ENCODE data around the gene GPR42.

DNA sequence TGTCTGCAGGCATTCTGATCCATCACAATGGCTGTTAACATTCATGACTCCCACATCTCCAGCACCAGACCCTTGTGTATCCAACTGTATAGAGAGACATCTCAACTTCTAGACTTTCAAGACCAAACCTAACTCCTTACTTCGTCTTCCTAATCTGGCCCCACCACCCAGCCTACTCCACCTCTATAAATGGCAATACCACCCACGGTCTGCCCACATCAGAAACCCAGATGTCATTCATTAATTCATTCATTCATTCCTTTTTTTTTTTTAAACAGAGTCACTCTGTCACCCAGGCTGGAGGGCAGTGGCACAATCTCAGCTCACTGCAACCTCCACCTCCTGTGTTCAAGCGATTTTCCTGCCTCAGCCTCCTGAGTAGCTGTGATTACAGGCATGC lies 10.4 kb downstream of the GPR42 start:
- TF ChIP-seq POLR2A (IDR thresholded peaks at IDR 0.05; ENCODE audit: low read depth, low read length) (no peak), MAFK (IDR thresholded peaks at IDR 0.05; ENCODE audit: low read depth, low read length) (no peak)
- TF ChIP-seq, protein P1, sequence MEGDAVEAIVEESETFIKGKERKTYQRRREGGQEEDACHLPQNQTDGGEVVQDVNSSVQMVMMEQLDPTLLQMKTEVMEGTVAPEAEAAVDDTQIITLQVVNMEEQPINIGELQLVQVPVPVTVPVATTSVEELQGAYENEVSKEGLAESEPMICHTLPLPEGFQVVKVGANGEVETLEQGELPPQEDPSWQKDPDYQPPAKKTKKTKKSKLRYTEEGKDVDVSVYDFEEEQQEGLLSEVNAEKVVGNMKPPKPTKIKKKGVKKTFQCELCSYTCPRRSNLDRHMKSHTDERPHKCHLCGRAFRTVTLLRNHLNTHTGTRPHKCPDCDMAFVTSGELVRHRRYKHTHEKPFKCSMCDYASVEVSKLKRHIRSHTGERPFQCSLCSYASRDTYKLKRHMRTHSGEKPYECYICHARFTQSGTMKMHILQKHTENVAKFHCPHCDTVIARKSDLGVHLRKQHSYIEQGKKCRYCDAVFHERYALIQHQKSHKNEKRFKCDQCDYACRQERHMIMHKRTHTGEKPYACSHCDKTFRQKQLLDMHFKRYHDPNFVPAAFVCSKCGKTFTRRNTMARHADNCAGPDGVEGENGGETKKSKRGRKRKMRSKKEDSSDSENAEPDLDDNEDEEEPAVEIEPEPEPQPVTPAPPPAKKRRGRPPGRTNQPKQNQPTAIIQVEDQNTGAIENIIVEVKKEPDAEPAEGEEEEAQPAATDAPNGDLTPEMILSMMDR (conservative IDR thresholded peaks at IDR 0.05; ENCODE audit: low read depth, low read length) = no peak
- TF ChIP-seq, protein P2, sequence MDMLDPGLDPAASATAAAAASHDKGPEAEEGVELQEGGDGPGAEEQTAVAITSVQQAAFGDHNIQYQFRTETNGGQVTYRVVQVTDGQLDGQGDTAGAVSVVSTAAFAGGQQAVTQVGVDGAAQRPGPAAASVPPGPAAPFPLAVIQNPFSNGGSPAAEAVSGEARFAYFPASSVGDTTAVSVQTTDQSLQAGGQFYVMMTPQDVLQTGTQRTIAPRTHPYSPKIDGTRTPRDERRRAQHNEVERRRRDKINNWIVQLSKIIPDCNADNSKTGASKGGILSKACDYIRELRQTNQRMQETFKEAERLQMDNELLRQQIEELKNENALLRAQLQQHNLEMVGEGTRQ (IDR thresholded peaks at IDR 0.05; ENCODE audit: low read depth, low read length) = no peak
